Ascending aorta (tissue), 2 donors: Measurements from ENCODE around the gene LARP6. TPM values are rescaled to one million over a fixed set of nuclear protein-coding genes. Genes with fewer than 3 reads are reported as not detected.
"Not testable (repeated sequence)": the region's sequence is repeated elsewhere in the genome, so short reads cannot be mapped to it uniquely, and the experiment has no call there.

Source experiments
- DNase-seq, 2 donors: peaks; one replicate each; pipeline ENCODE4 v3.0.0-alpha.2; 2019; ENCODE audit warnings: low spot score in 2 of 2
- H3K27ac ChIP-seq, 2 donors: fragments of 200-600 bp; sonication (generic); one replicate each; pipeline ENCODE4 v1.5.1; 2016 to 2017; ENCODE audit warnings: mild to moderate bottlenecking in 1 of 2
- H3K27me3 ChIP-seq: fragments of 200-600 bp; sonication (generic); one replicate; pipeline ENCODE4 v1.5.1; 2017
- H3K36me3 ChIP-seq, 2 donors: fragments of 200-600 bp; sonication (generic); one replicate each; pipeline ENCODE4 v1.5.1; 2016
- H3K4me1 ChIP-seq, 2 donors: fragments of 200-600 bp; sonication (generic); one replicate each; pipeline ENCODE4 v1.5.1; 2016 to 2017; ENCODE audit warnings: mild to moderate bottlenecking in 1 of 2
- H3K4me3 ChIP-seq, 2 donors: fragments of 200-600 bp; sonication (generic); one replicate each; pipeline ENCODE4 v1.5.1; 2016 to 2017; ENCODE audit warnings: mild to moderate bottlenecking in 1 of 2
- H3K9me3 ChIP-seq, 2 donors: fragments of 200-600 bp; sonication (generic); one replicate each; pipeline ENCODE4 v1.5.1; 2016
- intact Hi-C: fragments of 100-400 bp; cut with DNase I; formaldehyde crosslinking; loops from one replicate; pipeline ENCODE4 v1.15.1; 2023
- total RNA-seq: library from RNA; depleted of rRNA; stranded (reverse); fragments of >200 nt; gene quantifications from one replicate; pipeline ENCODE4 v1.1.0, GENCODE V29; 2016
- TF ChIP-seq, protein P1 (sequence below), 3 experiments: fragments of 200-600 bp in 2 of 3; fragments of 450-650 bp in 1 of 3; sonication (generic) in 2 of 3; IDR thresholded peaks; one replicate each; pipeline ENCODE4 v1.5.1; 2016 to 2019; ENCODE audit warnings: antibody characterized with exemption in 3 of 3, mild to moderate bottlenecking in 1 of 3, moderate library complexity in 1 of 3

The LARP6 gene
- total RNA-seq, 1 donor from 2014 or later, result 18.7 TPM

GRCh38 chr15:70812827-70813364 is 41.1 kb downstream of the LARP6 start:
- no peak overlapping the region for H3K27ac ChIP-seq
- no peaks in the 10 kb centered on the region for H3K27me3 ChIP-seq
- H3K9me3 ChIP-seq, result no peaks in the 10 kb centered on the region
- peaks cover 0 to 3% of the 10 kb centered on the region in 2 donors for H3K4me1 ChIP-seq
- no peak for DNase-seq
- H3K4me3 ChIP-seq, result no peak overlapping the region
- no peaks in the 10 kb centered on the region for H3K36me3 ChIP-seq
- intact Hi-C loops, result loop anchor here (1.0 kb wide), 1 partner anchor 133 kb away; no protein-coding TSS in a partner anchor
- TF ChIP-seq, protein P1, sequence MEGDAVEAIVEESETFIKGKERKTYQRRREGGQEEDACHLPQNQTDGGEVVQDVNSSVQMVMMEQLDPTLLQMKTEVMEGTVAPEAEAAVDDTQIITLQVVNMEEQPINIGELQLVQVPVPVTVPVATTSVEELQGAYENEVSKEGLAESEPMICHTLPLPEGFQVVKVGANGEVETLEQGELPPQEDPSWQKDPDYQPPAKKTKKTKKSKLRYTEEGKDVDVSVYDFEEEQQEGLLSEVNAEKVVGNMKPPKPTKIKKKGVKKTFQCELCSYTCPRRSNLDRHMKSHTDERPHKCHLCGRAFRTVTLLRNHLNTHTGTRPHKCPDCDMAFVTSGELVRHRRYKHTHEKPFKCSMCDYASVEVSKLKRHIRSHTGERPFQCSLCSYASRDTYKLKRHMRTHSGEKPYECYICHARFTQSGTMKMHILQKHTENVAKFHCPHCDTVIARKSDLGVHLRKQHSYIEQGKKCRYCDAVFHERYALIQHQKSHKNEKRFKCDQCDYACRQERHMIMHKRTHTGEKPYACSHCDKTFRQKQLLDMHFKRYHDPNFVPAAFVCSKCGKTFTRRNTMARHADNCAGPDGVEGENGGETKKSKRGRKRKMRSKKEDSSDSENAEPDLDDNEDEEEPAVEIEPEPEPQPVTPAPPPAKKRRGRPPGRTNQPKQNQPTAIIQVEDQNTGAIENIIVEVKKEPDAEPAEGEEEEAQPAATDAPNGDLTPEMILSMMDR (IDR thresholded peaks at IDR 0.05), result no peak

DNA sequence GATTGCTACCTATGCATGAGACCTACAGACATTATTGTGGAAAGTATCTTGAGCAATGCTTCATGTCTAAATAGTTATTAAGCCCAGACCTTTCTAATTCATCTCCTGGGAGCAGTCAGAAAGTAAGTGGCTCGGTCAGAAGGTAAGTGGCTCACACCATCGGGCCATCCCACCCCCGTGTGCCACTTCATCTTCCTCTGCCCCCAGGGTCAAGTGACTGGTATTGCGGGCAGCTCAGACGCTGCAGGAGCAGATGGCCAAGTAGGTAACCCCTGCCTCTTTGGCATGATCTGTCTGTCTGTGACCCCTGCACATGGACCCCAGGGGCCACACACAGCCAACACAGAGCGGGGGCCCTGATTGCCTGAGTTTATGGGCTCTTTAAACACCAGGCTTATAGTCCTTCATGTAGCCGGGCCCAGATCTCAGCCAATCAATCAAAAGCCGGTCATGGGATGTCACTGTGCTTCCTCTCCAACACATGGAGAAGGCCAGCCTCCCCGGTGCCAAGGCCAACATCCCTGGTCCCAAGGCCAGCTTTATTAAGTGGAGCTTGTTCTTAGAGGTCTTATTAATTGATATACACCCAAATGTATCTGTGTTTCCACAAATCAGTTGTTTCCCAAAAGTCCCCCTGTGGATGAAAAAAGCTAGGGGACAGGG is 42.9 kb downstream of the LARP6 start:
- intact Hi-C loops, result loop anchor here (2.0 kb wide), 1 partner anchor 48 kb away; the partner anchor contains the start of gene UACA
- DNase-seq, result no peak

DNA sequence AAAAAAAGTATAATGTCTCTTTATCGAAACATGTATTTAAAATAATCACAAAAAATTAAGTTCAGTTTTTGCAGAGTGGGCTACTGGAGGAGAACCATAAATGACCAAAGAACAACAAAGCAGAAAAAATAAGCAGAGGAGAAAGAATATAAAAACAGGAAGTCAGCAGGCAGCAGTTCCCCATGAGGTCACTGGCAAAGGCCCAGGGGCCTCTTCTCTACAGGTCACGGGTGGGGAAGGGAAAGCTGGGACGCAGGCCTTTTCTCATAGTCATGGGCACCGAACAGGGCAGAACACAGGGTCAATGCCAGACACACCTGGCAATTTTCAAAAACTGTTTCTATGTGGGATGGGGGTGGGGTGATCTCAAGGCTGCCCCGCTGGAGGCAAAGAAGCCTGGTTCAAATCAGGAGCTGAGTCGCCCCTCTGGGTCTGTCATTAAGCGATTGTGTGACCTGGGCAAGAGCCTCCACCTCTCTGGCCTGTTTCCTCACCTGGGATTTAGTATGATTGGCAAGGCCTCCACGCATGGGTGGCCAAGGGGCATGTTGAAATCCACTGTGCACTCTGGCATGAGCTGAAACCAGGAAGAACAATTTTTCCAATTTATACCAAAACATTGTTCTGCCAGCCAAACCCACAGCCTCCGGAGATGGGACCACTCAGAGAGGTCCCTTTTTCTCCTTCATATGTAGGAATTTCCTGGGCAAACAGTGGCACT is 46.8 kb downstream of the LARP6 start:
- intact Hi-C loops, result no loop called here
- H3K27ac ChIP-seq, result peak overlapping the region; percentile 47 to 54

More for the DNA sequence above, 42.9 kb downstream of the LARP6 start:
- TF ChIP-seq, protein P1 (IDR thresholded peaks at IDR 0.05), result no peak
- H3K4me1 ChIP-seq, result peaks cover 0 to 9% of the 10 kb centered on the region in 2 donors
- no peaks in the 10 kb centered on the region for H3K9me3 ChIP-seq
- H3K27me3 ChIP-seq, result no peaks in the 10 kb centered on the region
- H3K4me3 ChIP-seq, result no peak overlapping the region
- no peaks in the 10 kb centered on the region for H3K36me3 ChIP-seq
- H3K27ac ChIP-seq, result no peak overlapping the region

DNA sequence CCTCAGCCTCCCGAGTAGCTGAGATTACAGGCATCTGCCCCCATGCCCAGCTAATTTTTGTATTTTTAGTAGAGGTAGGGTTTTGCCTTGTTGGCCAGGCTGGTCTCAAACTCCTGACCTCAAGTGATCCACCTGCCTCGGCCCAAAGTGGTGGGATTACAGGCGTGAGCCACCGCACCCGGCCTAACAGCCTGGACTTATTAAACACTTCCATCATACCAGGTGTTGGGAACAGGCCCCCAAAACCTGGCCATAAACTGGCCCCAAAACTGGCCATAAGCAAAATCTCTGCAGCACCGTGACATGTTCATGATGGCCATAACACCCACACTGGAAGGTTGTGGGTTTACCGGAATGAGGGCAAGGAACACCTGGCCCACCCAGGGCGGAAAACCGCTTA is 49.6 kb downstream of the LARP6 start:
- H3K27me3 ChIP-seq, DNase-seq, H3K27ac ChIP-seq, H3K36me3 ChIP-seq, intact Hi-C loops, H3K9me3 ChIP-seq, H3K4me3 ChIP-seq: not testable (repeated sequence)
- peaks cover 6 to 20% of the 10 kb centered on the region in 2 donors for H3K4me1 ChIP-seq

More for the DNA sequence above, 46.8 kb downstream of the LARP6 start:
- peak; percentile 33 to 71 for DNase-seq
- H3K4me1 ChIP-seq, result peaks cover 0 to 9% of the 10 kb centered on the region in 2 donors
- H3K27me3 ChIP-seq, result no peaks in the 10 kb centered on the region
- no peak overlapping the region for H3K4me3 ChIP-seq
- H3K36me3 ChIP-seq, result no peaks in the 10 kb centered on the region
- no peaks in the 10 kb centered on the region for H3K9me3 ChIP-seq
- TF ChIP-seq, protein P1 (IDR thresholded peaks at IDR 0.05), result no peak

GRCh38 chr15:70802629-70803028 is 51.3 kb downstream of the LARP6 start:
- DNase-seq, result no peak
- peak overlapping the region; percentile 20 to 25 for H3K27ac ChIP-seq
- no peaks in the 10 kb centered on the region for H3K27me3 ChIP-seq
- H3K4me3 ChIP-seq, result no peak overlapping the region
- intact Hi-C loops, result no loop called here
- no peaks in the 10 kb centered on the region for H3K9me3 ChIP-seq
- peaks cover 6 to 22% of the 10 kb centered on the region in 2 donors for H3K4me1 ChIP-seq
- no peaks in the 10 kb centered on the region for H3K36me3 ChIP-seq
- TF ChIP-seq, protein P1 (IDR thresholded peaks at IDR 0.05), result no peak

DNA sequence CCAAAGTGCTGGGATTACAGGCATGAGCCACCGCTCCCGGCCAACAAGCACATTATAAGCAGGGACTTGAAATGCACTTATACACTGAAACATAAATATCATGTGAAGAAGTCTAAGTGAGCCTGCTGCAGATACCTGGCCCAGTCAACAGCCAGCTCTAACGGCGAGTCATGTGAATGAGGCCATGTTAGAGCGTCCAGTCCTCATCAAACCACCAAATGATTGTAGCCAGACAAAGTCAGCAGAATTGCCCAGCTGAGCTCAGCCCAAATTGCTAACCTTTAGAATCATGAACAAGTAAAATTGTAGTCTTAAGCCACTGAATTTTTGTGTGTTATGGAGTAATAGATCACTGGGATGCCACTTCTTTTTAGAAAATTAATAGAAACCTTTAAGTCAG is 52.8 kb downstream of the LARP6 start:
- intact Hi-C loops, result no loop called here
- no peaks in the 10 kb centered on the region for H3K27me3 ChIP-seq

More for the DNA sequence above, 52.8 kb downstream of the LARP6 start:
- peak overlapping the region; percentile 74 for H3K27ac ChIP-seq
- no peak for DNase-seq
- H3K36me3 ChIP-seq, result no peaks in the 10 kb centered on the region
- TF ChIP-seq, protein P1 (IDR thresholded peaks at IDR 0.05), result no peak
- no peak overlapping the region for H3K4me3 ChIP-seq
- peaks cover 6 to 16% of the 10 kb centered on the region in 2 donors for H3K4me1 ChIP-seq
- no peaks in the 10 kb centered on the region for H3K9me3 ChIP-seq
